ENCODE measurements around the gene FXYD4.

FXYD4 gene

GRCh38 chr10:43408710-43409384 lies 37.4 kb downstream of the FXYD4 start, which contains the start of gene HNRNPF:
Gene HNRNPF, minus strand, starts transcription at chr10:43409186. Its CDS starts 21,302 bp downstream, at chr10:43387884.
- Histone ChIP-seq H3K9me3 (ENCODE audit: control insufficient read depth in 5 of 5, low read length in 5 of 5) (no peaks in the 10 kb centered on the region), H3K9ac (ENCODE audit: low read length in 5 of 5) (peak within 1 kb of the TSS in 4 of 5 donors; percentile 92 to 99 (median 96)), H3K27ac (ENCODE audit: low read depth, low read length) (peak within 1 kb of the TSS; percentile 99), H3K4me1 (ENCODE audit: control insufficient read depth in 5 of 5, insufficient read depth in 5 of 5, low read length in 5 of 5) (peaks cover 3 to 53% (median 33%) of the 10 kb centered on the region in 5 donors), H3K36me3 (ENCODE audit: control insufficient read depth in 5 of 5, insufficient read depth in 5 of 5, low read length in 5 of 5) (peaks cover 0 to under 1% (median 0%) of the 10 kb centered on the region in 5 donors), H3K4me3 (ENCODE audit: low read depth in 1 of 5, low read length in 5 of 5) (peak within 1 kb of the TSS; percentile 78 to 90 (median 82)), H3K27me3 (ENCODE audit: control insufficient read depth in 5 of 5, insufficient read depth in 4 of 5, low read length in 5 of 5) (no peaks in the 10 kb centered on the region)

DNA sequence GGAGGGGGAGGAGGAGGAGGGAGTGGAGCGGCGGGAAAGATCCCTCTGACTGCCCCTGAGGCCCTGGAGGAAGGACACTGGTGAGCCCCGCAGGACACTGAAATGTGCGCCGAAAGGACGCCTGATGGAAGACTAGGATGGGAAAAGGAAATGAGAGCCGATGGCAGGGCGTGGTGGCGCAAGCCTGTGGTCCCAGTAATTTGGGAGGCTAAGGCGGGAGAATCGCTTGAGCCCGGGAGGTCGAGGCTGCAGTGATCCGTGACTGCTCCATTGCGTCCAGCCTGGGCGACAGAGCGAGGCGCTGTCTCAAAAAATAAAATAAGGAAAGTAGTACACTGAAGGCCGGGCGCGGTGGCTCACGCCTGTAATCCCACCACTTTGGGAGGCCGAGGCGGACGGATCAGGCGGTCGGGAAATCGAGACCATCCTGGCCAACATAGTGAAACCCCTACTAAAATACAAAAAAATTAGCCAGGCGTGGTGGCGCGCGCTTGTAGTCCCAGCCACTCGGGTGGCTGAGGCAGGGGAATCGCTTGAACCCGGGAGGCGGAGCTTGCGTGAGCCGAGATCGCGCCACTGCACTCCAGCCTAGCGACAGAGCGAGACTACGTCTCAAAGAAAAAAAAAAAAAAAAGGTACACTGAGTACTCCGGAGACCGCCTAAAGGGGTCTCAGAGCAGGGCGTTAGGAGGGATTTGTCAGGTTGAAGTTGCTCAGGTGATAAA lies 38.1 kb downstream of the FXYD4 start:
- no peaks in the 10 kb centered on the region for H3K9me3 ChIP-seq (ENCODE audit: control insufficient read depth in 5 of 5, low read length in 5 of 5)
- peak overlapping the region; percentile 78 to 90 (median 82) for H3K4me3 ChIP-seq (ENCODE audit: low read depth in 1 of 5, low read length in 5 of 5)
- peaks cover 3 to 46% (median 30%) of the 10 kb centered on the region in 5 donors for H3K4me1 ChIP-seq (ENCODE audit: control insufficient read depth in 5 of 5, insufficient read depth in 5 of 5, low read length in 5 of 5)
- H3K36me3 ChIP-seq (ENCODE audit: control insufficient read depth in 5 of 5, insufficient read depth in 5 of 5, low read length in 5 of 5) = no peaks in the 10 kb centered on the region
- H3K27ac ChIP-seq (ENCODE audit: low read depth, low read length) = peak overlapping the region; percentile 99
- peak overlapping the region in 4 of 5 donors; percentile 48 to 82 (median 74) for H3K9ac ChIP-seq (ENCODE audit: low read length in 5 of 5)
- H3K27me3 ChIP-seq (ENCODE audit: control insufficient read depth in 5 of 5, insufficient read depth in 4 of 5, low read length in 5 of 5) = no peaks in the 10 kb centered on the region

GRCh38 chr10:43410345-43410744 lies 38.9 kb downstream of the FXYD4 start:
- peak overlapping the region in 2 of 5 donors; percentile 48 to 82 for H3K9ac ChIP-seq (ENCODE audit: low read length in 5 of 5)
- H3K27ac ChIP-seq (ENCODE audit: low read depth, low read length) = no peak overlapping the region
- H3K36me3 ChIP-seq (ENCODE audit: control insufficient read depth in 5 of 5, insufficient read depth in 5 of 5, low read length in 5 of 5) = no peaks in the 10 kb centered on the region
- no peaks in the 10 kb centered on the region for H3K9me3 ChIP-seq (ENCODE audit: control insufficient read depth in 5 of 5, low read length in 5 of 5)
- no peaks in the 10 kb centered on the region for H3K27me3 ChIP-seq (ENCODE audit: control insufficient read depth in 5 of 5, insufficient read depth in 4 of 5, low read length in 5 of 5)
- peak overlapping the region in 1 of 5 donors; percentile 89 for H3K4me3 ChIP-seq (ENCODE audit: low read depth in 1 of 5, low read length in 5 of 5)
- peaks cover 3 to 38% (median 26%) of the 10 kb centered on the region in 5 donors for H3K4me1 ChIP-seq (ENCODE audit: control insufficient read depth in 5 of 5, insufficient read depth in 5 of 5, low read length in 5 of 5)

- Histone ChIP-seq H3K9ac (ENCODE audit: low read length in 5 of 5) (no peak overlapping the region), H3K27me3 (ENCODE audit: control insufficient read depth in 5 of 5, insufficient read depth in 4 of 5, low read length in 5 of 5) (no peaks in the 10 kb centered on the region), H3K27ac (ENCODE audit: low read depth, low read length) (no peak overlapping the region), H3K36me3 (ENCODE audit: control insufficient read depth in 5 of 5, insufficient read depth in 5 of 5, low read length in 5 of 5) (no peaks in the 10 kb centered on the region), H3K4me1 (ENCODE audit: control insufficient read depth in 5 of 5, insufficient read depth in 5 of 5, low read length in 5 of 5) (peaks cover 1 to 27% (median 15%) of the 10 kb centered on the region in 5 donors), H3K4me3 (ENCODE audit: low read depth in 1 of 5, low read length in 5 of 5) (no peak overlapping the region), H3K9me3 (ENCODE audit: control insufficient read depth in 5 of 5, low read length in 5 of 5) (no peaks in the 10 kb centered on the region)
Measured at GRCh38 chr10:43411536-43411935, 40.1 kb downstream of the FXYD4 start.

DNA sequence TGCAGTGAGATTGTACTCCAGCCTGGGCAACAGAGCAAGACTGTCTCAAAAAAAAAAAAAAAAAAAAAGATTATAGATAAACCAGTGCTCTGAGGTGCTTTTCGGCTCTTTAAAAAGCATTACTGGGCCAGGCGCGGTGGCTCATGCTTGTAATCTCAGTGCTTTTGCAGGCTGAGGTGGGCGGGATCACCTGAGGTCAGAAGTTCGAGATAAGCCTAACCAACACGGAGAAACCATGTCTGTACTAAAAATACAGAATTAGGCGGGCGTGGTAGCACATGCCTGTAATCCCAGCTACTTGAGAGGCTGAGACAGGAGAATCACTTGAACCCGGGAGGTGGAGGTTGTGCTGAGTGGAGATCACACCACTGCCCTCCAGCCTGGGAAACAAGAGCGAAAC lies 44.1 kb downstream of the FXYD4 start:
- Histone ChIP-seq H3K36me3 (ENCODE audit: control insufficient read depth in 5 of 5, insufficient read depth in 5 of 5, low read length in 5 of 5) (no peaks in the 10 kb centered on the region), H3K4me1 (ENCODE audit: control insufficient read depth in 5 of 5, insufficient read depth in 5 of 5, low read length in 5 of 5) (peaks cover 0 to 10% (median 3%) of the 10 kb centered on the region in 5 donors)

DNA sequence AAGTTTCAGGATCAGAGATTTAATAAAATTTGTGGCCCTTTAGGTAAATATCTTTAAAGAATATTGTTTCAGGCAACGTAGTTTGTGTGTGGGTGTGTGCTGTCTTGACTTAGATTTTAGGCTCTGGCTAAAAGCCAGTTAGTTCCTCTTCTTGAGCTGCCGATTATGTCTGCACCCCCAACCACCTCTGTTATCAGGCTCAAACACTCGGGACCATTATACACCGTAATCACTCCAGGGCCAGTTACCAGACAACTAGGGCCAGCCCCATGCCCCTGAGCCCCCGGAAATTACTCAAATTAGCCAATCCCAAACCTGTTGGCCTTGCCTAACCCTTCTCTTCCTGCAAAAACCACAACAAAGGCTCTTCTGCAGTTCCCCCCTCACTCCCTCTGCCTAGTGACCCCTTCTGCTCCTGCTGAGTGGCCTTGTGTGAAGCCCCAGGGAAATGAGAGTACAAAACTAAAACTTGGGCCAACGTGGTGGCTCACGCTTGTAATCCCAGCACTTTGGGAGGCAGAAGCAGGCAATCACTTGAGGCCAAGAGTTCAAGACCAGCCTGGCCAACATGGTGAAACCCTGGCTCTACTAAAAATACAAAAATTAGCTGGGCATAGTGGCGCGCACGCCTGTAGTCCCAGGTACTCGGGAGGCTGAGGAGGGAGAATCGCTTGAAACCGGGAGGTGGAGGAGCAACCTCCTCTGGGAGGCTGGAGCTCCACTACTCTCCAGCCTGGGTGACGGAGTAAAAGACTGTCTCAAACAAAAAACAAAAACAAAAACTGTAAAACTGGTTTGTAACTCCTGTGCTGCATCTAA lies 46.7 kb downstream of the FXYD4 start:
- H3K36me3 ChIP-seq (ENCODE audit: control insufficient read depth in 5 of 5, insufficient read depth in 5 of 5, low read length in 5 of 5) = no peaks in the 10 kb centered on the region
- peak overlapping the region in 1 of 5 donors; percentile 11 for H3K9ac ChIP-seq (ENCODE audit: low read length in 5 of 5)
- no peak overlapping the region for H3K27ac ChIP-seq (ENCODE audit: low read depth, low read length)
- H3K4me3 ChIP-seq (ENCODE audit: low read depth in 1 of 5, low read length in 5 of 5) = peak overlapping the region in 1 of 5 donors; percentile 15
- peaks cover 2 to 22% (median 12%) of the 10 kb centered on the region in 5 donors for H3K4me1 ChIP-seq (ENCODE audit: control insufficient read depth in 5 of 5, insufficient read depth in 5 of 5, low read length in 5 of 5)
- no peaks in the 10 kb centered on the region for H3K9me3 ChIP-seq (ENCODE audit: control insufficient read depth in 5 of 5, low read length in 5 of 5)
- no peaks in the 10 kb centered on the region for H3K27me3 ChIP-seq (ENCODE audit: control insufficient read depth in 5 of 5, insufficient read depth in 4 of 5, low read length in 5 of 5)

More for the DNA sequence above, 44.1 kb downstream of the FXYD4 start:
- Histone ChIP-seq H3K9ac (ENCODE audit: low read length in 5 of 5) (no peak overlapping the region), H3K27ac (ENCODE audit: low read depth, low read length) (no peak overlapping the region), H3K4me3 (ENCODE audit: low read depth in 1 of 5, low read length in 5 of 5) (no peak overlapping the region), H3K9me3 (ENCODE audit: control insufficient read depth in 5 of 5, low read length in 5 of 5) (no peaks in the 10 kb centered on the region), H3K27me3 (ENCODE audit: control insufficient read depth in 5 of 5, insufficient read depth in 4 of 5, low read length in 5 of 5) (no peaks in the 10 kb centered on the region)

DNA sequence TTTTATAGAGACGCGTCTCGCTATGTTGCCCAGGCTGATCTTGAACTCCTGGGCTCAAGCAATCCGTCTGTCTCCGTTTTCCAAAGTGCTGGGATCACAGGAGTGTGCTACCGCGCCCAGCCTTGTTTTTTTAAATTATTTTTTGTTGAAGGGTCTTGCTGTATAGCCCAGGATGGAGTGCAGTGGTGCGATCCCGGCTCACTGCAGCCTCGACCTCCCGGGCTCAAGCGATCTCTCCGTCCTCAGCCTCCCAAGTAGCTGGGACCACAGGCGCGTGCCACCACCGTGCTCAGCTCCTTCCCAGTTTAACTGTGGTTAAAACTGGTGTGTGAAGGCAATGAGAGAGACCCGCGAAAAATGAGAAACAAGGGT lies 48.5 kb downstream of the FXYD4 start:
- H3K9ac ChIP-seq (ENCODE audit: low read length in 5 of 5) = peak overlapping the region; percentile 76 to 96 (median 88)
- peak overlapping the region; percentile 61 to 87 (median 72) for H3K4me3 ChIP-seq (ENCODE audit: low read depth in 1 of 5, low read length in 5 of 5)
- H3K27me3 ChIP-seq (ENCODE audit: control insufficient read depth in 5 of 5, insufficient read depth in 4 of 5, low read length in 5 of 5) = no peaks in the 10 kb centered on the region

GRCh38 chr10:43420369-43421200 lies 49.1 kb downstream of the FXYD4 start:
- Histone ChIP-seq H3K9ac (ENCODE audit: low read length in 5 of 5) (peak overlapping the region; percentile 76 to 96 (median 88)), H3K4me3 (ENCODE audit: low read depth in 1 of 5, low read length in 5 of 5) (peak overlapping the region; percentile 67 to 87 (median 84)), H3K9me3 (ENCODE audit: control insufficient read depth in 5 of 5, low read length in 5 of 5) (no peaks in the 10 kb centered on the region), H3K27me3 (ENCODE audit: control insufficient read depth in 5 of 5, insufficient read depth in 4 of 5, low read length in 5 of 5) (no peaks in the 10 kb centered on the region), H3K27ac (ENCODE audit: low read depth, low read length) (peak overlapping the region; percentile 96), H3K36me3 (ENCODE audit: control insufficient read depth in 5 of 5, insufficient read depth in 5 of 5, low read length in 5 of 5) (no peaks in the 10 kb centered on the region), H3K4me1 (ENCODE audit: control insufficient read depth in 5 of 5, insufficient read depth in 5 of 5, low read length in 5 of 5) (peaks cover 2 to 22% (median 12%) of the 10 kb centered on the region in 5 donors)

More for the DNA sequence above, 48.5 kb downstream of the FXYD4 start:
- H3K27ac ChIP-seq (ENCODE audit: low read depth, low read length) = peak overlapping the region; percentile 96
- peaks cover 2 to 22% (median 12%) of the 10 kb centered on the region in 5 donors for H3K4me1 ChIP-seq (ENCODE audit: control insufficient read depth in 5 of 5, insufficient read depth in 5 of 5, low read length in 5 of 5)
- no peaks in the 10 kb centered on the region for H3K9me3 ChIP-seq (ENCODE audit: control insufficient read depth in 5 of 5, low read length in 5 of 5)
- H3K36me3 ChIP-seq (ENCODE audit: control insufficient read depth in 5 of 5, insufficient read depth in 5 of 5, low read length in 5 of 5) = no peaks in the 10 kb centered on the region

GRCh38 chr10:43421201-43421507 lies 49.7 kb downstream of the FXYD4 start:
- H3K9ac ChIP-seq (ENCODE audit: low read length in 5 of 5) = peak overlapping the region; percentile 53 to 88 (median 76)

More at GRCh38 chr10:43421201-43421507, 49.7 kb downstream of the FXYD4 start:
- no peaks in the 10 kb centered on the region for H3K27me3 ChIP-seq (ENCODE audit: control insufficient read depth in 5 of 5, insufficient read depth in 4 of 5, low read length in 5 of 5)
- no peaks in the 10 kb centered on the region for H3K9me3 ChIP-seq (ENCODE audit: control insufficient read depth in 5 of 5, low read length in 5 of 5)
- no peaks in the 10 kb centered on the region for H3K36me3 ChIP-seq (ENCODE audit: control insufficient read depth in 5 of 5, insufficient read depth in 5 of 5, low read length in 5 of 5)
- peaks cover 2 to 22% (median 12%) of the 10 kb centered on the region in 5 donors for H3K4me1 ChIP-seq (ENCODE audit: control insufficient read depth in 5 of 5, insufficient read depth in 5 of 5, low read length in 5 of 5)
- peak overlapping the region; percentile 96 for H3K27ac ChIP-seq (ENCODE audit: low read depth, low read length)
- peak overlapping the region; percentile 67 to 87 (median 84) for H3K4me3 ChIP-seq (ENCODE audit: low read depth in 1 of 5, low read length in 5 of 5)
